GM20000 (cell line): ENCODE results near the gene HEXIM1.

Source experiments
- DNase-seq: peaks from one replicate; pipeline ENCODE4 v3.0.0; 2012; ENCODE audit warnings: low spot score
- TF ChIP-seq, protein P1 (sequence below): IDR thresholded peaks from 2 replicates; pipeline ENCODE4 v1.5.1; 2012; ENCODE audit warnings: mild to moderate bottlenecking, control low read depth; ENCODE audit errors: extremely low read depth, missing control alignments

HEXIM1 gene

DNA sequence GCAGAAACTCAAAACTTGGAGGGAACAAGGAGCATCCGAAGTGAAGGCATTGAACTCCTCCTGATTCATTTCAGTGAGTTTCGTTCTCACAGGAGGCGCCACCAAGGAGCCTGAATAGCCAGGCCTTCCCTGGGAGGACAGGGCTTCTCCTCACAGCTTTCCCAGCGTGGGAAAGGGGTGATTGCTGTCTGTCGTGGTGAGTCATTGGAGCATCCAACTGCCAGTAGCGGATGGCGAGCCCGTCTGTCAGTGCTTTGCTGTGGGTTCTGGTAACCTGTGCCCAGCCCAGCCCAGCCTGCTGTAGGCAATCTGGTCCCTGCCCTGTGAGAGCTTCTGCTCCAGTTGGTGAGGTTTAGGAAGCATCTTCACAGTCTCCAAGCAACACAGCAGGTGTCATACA, 44.2 kb upstream of the HEXIM1 start:
- DNase-seq, result no peak
- TF ChIP-seq, protein P1, sequence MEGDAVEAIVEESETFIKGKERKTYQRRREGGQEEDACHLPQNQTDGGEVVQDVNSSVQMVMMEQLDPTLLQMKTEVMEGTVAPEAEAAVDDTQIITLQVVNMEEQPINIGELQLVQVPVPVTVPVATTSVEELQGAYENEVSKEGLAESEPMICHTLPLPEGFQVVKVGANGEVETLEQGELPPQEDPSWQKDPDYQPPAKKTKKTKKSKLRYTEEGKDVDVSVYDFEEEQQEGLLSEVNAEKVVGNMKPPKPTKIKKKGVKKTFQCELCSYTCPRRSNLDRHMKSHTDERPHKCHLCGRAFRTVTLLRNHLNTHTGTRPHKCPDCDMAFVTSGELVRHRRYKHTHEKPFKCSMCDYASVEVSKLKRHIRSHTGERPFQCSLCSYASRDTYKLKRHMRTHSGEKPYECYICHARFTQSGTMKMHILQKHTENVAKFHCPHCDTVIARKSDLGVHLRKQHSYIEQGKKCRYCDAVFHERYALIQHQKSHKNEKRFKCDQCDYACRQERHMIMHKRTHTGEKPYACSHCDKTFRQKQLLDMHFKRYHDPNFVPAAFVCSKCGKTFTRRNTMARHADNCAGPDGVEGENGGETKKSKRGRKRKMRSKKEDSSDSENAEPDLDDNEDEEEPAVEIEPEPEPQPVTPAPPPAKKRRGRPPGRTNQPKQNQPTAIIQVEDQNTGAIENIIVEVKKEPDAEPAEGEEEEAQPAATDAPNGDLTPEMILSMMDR, result no peak

DNA sequence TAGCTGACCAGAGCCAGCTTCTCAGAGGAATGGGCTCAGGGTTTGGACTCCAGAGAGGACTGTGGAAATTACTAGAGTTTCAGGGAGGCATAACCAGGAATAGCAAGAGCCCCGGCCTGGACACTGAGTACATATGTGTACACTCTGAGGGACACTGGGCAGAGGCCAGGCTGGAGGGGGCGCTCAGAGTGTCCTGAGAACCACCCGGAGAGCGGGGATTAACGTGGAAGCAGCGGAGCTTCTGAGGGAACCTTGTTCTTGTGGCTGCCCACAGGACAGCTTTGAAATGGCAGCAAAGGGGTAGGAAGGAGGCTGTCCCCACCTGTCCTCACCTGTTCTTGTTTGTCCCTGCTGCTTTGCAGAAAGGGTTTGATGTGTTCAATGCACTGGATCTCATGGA, 43.8 kb upstream of the HEXIM1 start:
- DNase-seq, result no peak
- TF ChIP-seq, protein P1, result no peak

DNA sequence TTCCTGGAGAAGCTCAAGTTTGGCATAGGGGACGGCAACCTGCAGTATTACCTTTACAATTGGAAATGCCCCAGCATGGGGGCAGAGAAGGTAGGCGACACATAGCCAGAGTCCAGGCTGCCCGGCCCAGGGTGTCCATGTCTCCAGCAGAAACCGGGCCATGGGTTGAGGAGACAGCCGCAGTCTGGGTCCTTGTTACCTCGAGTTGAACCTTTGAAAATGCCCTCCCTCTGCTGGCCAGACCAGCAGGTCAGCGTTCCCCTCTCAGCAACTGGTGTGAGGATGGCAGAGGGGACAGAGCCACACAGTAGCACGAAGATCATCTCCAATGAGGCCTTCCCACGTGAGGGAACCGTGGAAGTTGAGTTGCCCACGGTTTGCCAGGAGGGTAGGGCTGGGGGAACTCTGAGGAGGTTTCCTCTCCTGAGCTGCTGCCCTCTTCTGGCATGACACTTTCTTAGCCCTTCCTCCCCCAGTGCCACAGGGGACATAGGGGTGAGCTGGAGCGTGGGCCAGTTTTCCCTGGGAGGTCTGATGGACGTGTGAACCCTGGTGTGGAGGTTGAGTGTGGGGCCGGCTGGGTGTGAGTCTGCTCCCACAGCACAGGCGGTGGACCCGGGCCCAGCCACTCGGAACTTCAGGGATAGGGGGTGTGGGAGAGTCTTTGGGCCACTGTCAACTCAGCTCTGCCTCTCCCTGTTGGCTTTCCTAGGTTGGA, 43.2 kb upstream of the HEXIM1 start:
- TF ChIP-seq, protein P1, result no peak
- DNase-seq, result no peak

DNA sequence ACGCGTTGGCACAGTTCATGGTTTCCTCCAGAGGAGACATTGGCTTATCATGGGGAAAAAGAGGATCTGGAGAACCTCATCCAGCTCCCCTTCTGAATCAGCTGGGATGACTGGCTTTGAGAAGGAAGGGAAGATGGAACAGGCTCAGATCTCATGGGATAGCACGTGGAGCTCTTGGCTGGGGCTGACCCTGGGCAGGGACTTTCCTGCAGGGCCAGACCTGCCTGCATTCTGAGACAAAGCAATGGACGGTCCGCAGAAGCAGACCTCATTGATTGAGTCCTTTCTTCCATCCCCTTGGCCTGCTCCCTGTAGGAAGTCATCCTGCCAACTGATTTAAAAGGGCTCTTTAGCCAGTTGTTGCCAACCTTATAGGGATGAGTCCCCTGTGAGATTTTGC, 42.2 kb upstream of the HEXIM1 start:
- DNase-seq, result no peak
- TF ChIP-seq, protein P1, result no peak

DNA sequence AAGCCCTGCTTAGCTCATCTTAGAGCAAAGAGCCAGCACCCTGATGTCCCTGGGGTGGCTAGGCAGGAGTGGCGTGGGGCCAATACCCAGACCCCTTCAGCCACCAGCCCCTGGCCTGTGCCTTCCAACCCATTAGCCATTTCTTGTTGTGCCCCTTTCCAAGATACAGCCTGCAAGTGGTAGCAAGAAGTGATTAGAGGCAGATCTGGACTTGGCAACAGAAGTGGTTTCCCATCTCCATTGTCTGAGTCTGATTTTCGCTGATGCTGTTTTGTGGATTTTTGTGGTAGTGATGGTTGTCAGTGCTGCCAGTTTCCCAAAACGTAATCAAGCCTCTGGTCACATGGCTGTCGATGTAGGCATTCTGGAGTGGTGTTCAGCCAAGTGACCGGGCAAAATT, 41.7 kb upstream of the HEXIM1 start:
- TF ChIP-seq, protein P1, result no peak
- DNase-seq, result no peak

DNA sequence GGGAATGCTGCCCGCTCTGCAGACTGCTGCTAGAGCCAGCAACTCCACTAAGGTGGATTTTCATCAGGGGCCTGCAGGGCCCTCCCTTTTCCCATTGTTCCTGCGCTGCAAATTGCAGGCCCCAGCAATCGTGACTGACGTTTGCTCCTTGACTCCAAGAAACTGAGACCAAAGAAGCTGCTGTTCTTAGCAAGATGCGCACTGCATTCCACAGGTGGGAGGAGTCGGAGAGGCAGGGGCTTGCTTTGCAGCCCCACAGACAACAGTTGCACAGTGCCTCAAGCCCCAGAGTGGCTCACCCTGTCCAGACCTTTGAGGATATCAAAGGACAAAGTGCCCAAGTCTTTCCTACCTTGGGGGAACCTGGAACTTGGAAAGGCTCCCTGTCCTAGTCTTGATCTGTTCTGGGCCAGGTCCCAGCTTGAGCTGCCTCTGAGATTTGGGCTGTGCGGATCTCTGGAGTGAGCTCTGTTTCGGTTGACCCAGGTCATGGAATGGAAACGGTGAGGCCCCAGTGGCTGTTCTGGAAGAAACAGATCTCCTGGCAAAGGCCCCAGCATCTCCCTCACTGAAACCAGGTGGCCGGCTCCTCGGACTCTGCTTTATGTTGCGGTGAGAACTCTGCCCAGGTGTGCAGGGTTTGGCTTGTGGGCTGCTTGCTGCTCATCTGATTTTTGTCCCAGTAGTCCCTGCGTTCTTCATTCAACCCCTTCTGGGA, 40.8 kb upstream of the HEXIM1 start:
- TF ChIP-seq, protein P1, result no peak
- DNase-seq, result no peak

DNA sequence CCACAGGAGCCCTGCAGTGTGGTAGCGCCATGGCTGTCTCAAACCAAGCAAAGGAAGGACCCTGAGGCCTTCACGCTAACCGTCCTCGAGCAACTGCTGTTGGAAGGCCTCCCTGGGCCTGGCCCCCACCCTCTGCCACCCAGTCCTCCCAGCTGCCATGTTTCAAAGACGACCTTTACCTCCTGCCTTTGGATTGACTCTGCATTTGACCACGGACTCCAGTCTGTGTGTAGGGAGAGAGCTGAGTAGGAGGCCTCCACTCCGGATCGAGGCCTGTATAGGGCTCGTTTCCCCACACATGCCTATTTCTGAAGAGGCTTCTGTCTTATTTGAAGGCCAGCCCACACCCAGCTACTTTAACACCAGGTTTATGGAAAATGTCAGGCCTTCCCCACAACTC, 40.2 kb upstream of the HEXIM1 start:
- TF ChIP-seq, protein P1, result no peak
- DNase-seq, result no peak
